H9 (cell line): ENCODE data around the gene GINM1. TPM values are rescaled to one million over a fixed set of nuclear protein-coding genes. Genes with fewer than 3 reads are reported as not detected.

ENCODE experiments used
- DNase-seq: peaks from one replicate; pipeline ENCODE4 v3.0.0-alpha.2; 2017
- H2AFZ ChIP-seq: one replicate; pipeline ENCODE4 v1.6.1; 2013; ENCODE audit warnings: mild to moderate bottlenecking, low read length, control low read depth, moderate library complexity
- H2AK5ac ChIP-seq: 2 replicates; pipeline ENCODE4 v1.6.1; 2013; ENCODE audit warnings: low read length, control low read depth, mixed read lengths; ENCODE audit not compliant: insufficient read length
- H2BK120ac ChIP-seq: one replicate; pipeline ENCODE4 v1.6.1; 2013; ENCODE audit warnings: low read depth, mild to moderate bottlenecking, low read length, control low read depth, inconsistent platforms; ENCODE audit not compliant: poor library complexity, severe bottlenecking
- H2BK12ac ChIP-seq: 2 replicates; pipeline ENCODE4 v1.6.1; 2013; ENCODE audit warnings: low read length, control low read depth, mixed read lengths, low read depth; ENCODE audit not compliant: insufficient read length
- H2BK15ac ChIP-seq: 2 replicates; pipeline ENCODE4 v1.6.1; 2013; ENCODE audit warnings: low read depth, low read length, control low read depth
- H2BK20ac ChIP-seq: one replicate; pipeline ENCODE4 v1.6.1; 2013; ENCODE audit warnings: low read depth, mild to moderate bottlenecking, low read length, control low read depth, inconsistent platforms; ENCODE audit not compliant: poor library complexity, severe bottlenecking
- H2BK5ac ChIP-seq: 2 replicates; pipeline ENCODE4 v1.6.1; 2013; ENCODE audit warnings: low read length, control low read depth, mixed read lengths; ENCODE audit not compliant: insufficient read length
- H3K14ac ChIP-seq: 2 replicates; pipeline ENCODE4 v1.6.1; 2013; ENCODE audit warnings: low read length, control low read depth; ENCODE audit not compliant: insufficient read depth
- H3K18ac ChIP-seq: 2 replicates; pipeline ENCODE4 v1.6.1; 2013; ENCODE audit warnings: low read depth, mild to moderate bottlenecking, mixed read lengths, low read length, control low read depth; ENCODE audit not compliant: insufficient read length
- H3K23ac ChIP-seq: 2 replicates; pipeline ENCODE4 v1.6.1; 2013; ENCODE audit warnings: low read length, control low read depth, mixed read lengths, low read depth; ENCODE audit not compliant: insufficient read length
- H3K23me2 ChIP-seq: 2 replicates; pipeline ENCODE4 v1.6.1; 2013; ENCODE audit warnings: low read depth, mild to moderate bottlenecking, mixed read lengths, low read length, control low read depth; ENCODE audit not compliant: insufficient read length, poor library complexity, severe bottlenecking
- H3K27ac ChIP-seq: 2 replicates; pipeline ENCODE4 v1.5.1; 2013; ENCODE audit warnings: low read length, control low read depth, mixed read lengths, low read depth; ENCODE audit not compliant: insufficient read length
- H3K27me3 ChIP-seq: 2 replicates; pipeline ENCODE4 v1.6.1; 2013; ENCODE audit warnings: low read length, control low read depth, inconsistent platforms; ENCODE audit not compliant: insufficient read depth
- H3K4ac ChIP-seq: 2 replicates; pipeline ENCODE4 v1.6.1; 2013; ENCODE audit warnings: low read depth, mild to moderate bottlenecking, control low read depth, inconsistent platforms, low read length, moderate library complexity
- H3K4me1 ChIP-seq: 2 replicates; pipeline ENCODE4 v1.6.1; 2013; ENCODE audit warnings: low read length, control low read depth, inconsistent platforms; ENCODE audit not compliant: insufficient read depth
- H3K4me2 ChIP-seq: 2 replicates; pipeline ENCODE4 v1.6.1; 2013; ENCODE audit warnings: low read length, control low read depth, mixed read lengths; ENCODE audit not compliant: insufficient read length, insufficient read depth
- H3K56ac ChIP-seq: 2 replicates; pipeline ENCODE4 v1.6.1; 2013; ENCODE audit warnings: low read depth, mild to moderate bottlenecking, mixed read lengths, low read length, control low read depth; ENCODE audit not compliant: insufficient read length
- H3K79me1 ChIP-seq: 2 replicates; pipeline ENCODE4 v1.6.1; 2013; ENCODE audit warnings: low read depth, mild to moderate bottlenecking, moderate library complexity, low read length, control low read depth, inconsistent platforms; ENCODE audit not compliant: insufficient read depth, poor library complexity, severe bottlenecking
- H3K79me2 ChIP-seq: 2 replicates; pipeline ENCODE4 v1.6.1; 2013; ENCODE audit warnings: low read length, control low read depth, inconsistent platforms; ENCODE audit not compliant: insufficient read depth
- H3K9ac ChIP-seq: 2 replicates; pipeline ENCODE4 v1.6.1; 2013; ENCODE audit warnings: low read length, control low read depth, mixed read lengths; ENCODE audit not compliant: insufficient read length; ENCODE audit errors: extremely low read depth
- H3K9me3 ChIP-seq: one replicate; pipeline ENCODE4 v1.6.1; 2013; ENCODE audit warnings: low read depth, low read length, inconsistent platforms; ENCODE audit not compliant: control insufficient read depth
- H3T11ph ChIP-seq: one replicate; pipeline ENCODE4 v1.6.1; 2013; ENCODE audit warnings: mild to moderate bottlenecking, low read length, control low read depth, inconsistent platforms
- H4K20me1 ChIP-seq: one replicate; pipeline ENCODE4 v1.6.1; 2013; ENCODE audit not compliant: control insufficient read depth, insufficient read length, insufficient read depth
- H4K5ac ChIP-seq: 2 replicates; pipeline ENCODE4 v1.6.1; 2013; ENCODE audit warnings: low read depth, mild to moderate bottlenecking, mixed read lengths, low read length, control low read depth; ENCODE audit not compliant: insufficient read length
- H4K8ac ChIP-seq: replicated peaks from 2 replicates; pipeline ENCODE4 v1.6.1; 2013; ENCODE audit warnings: low read length, control low read depth, mixed read lengths, low read depth; ENCODE audit not compliant: insufficient read length
- H4K91ac ChIP-seq: 2 replicates; pipeline ENCODE4 v1.6.1; 2013; ENCODE audit warnings: low read depth, mild to moderate bottlenecking, moderate library complexity, mixed read lengths, low read length, control low read depth; ENCODE audit not compliant: insufficient read length
- H3K27ac Mint-ChIP-seq, 3 experiments: 2 replicates in 2 of 3; 3 replicates in 1 of 3; pipeline ENCODE4 v1.8.0; 2020 to 2021; ENCODE audit warnings: mixed read lengths in 3 of 3, mild to moderate bottlenecking in 1 of 3, moderate library complexity in 1 of 3
- H3K27me3 Mint-ChIP-seq: 2 replicates; pipeline ENCODE4 v1.8.0; 2021; ENCODE audit warnings: low read depth, mild to moderate bottlenecking, moderate library complexity, mixed read lengths
- H3K36me3 Mint-ChIP-seq, 3 experiments: 2 replicates in 2 of 3; 3 replicates in 1 of 3; pipeline ENCODE4 v1.8.0; 2020 to 2021; ENCODE audit warnings: low read depth in 3 of 3, mixed read lengths in 3 of 3; ENCODE audit not compliant: insufficient read depth in 1 of 3
- H3K4me1 Mint-ChIP-seq, 2 experiments: 2 replicates each; pipeline ENCODE4 v1.8.0; 2020; ENCODE audit warnings: mixed read lengths in 2 of 2
- H3K4me3 Mint-ChIP-seq, 2 experiments: 2 replicates in 1 of 2; 3 replicates in 1 of 2; pipeline ENCODE4 v1.8.0; 2020 to 2021; ENCODE audit warnings: mild to moderate bottlenecking in 2 of 2, mixed read lengths in 2 of 2, moderate library complexity in 1 of 2
- H3K9me3 Mint-ChIP-seq, 2 experiments: 2 replicates in 1 of 2; 3 replicates in 1 of 2; pipeline ENCODE4 v1.8.0; 2020; ENCODE audit warnings: mild to moderate bottlenecking in 2 of 2, mixed read lengths in 2 of 2, moderate library complexity in 1 of 2
- CTCF ChIP-seq: fragments of 200-600 bp; sonication (generic); conservative IDR thresholded peaks from 3 replicates; pipeline ENCODE4 v1.8.0; 2021; ENCODE audit warnings: antibody characterized with exemption, mild to moderate bottlenecking
- WGBS: extraction: QIAGEN DNeasy Blood & Tissue Kit; methylation state at CpG from one replicate; pipeline ENCODE4 v1.1.7; 2013; ENCODE audit warnings: missing lambda C conversion rate, low lambda C conversion rate, mixed read lengths; ENCODE audit not compliant: insufficient read length; ENCODE audit errors: extremely low coverage; 5-methylcytosine and 5-hydroxymethylcytosine counted together
- total RNA-seq: library from RNA; stranded (reverse); gene quantifications from 2 replicates; pipeline ENCODE4 v1.2.1, GENCODE V29; 2021

GINM1 gene
- total RNA-seq, 1 experiment from 2014 or later: 24.5 TPM

DNA sequence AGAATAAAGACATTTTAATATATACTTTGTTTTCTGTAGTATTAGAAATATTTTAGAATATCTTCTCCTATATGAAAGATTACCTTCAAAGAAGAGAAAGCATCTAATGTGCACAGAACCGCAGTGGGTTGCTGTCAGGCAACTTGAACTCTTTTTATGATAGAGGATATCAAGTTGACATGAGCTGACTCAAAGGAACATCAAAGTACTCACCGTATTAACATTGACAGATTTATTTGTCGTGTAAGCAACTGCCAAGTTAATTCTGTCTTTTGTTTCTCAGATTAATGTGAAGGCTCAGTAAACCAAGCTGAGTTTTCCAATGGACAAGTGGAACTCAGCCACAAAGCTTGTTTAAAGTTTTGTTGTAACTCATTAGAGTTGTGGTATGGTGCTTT lies 2.2 kb upstream of the GINM1 start:
- Histone ChIP-seq H2AFZ (no peak overlapping the region), H2BK5ac (no peak overlapping the region), H3K4ac (no peak overlapping the region), H3K9me3 (no peaks in the 10 kb centered on the region), H3K27ac (no peak overlapping the region), H4K91ac (no peak overlapping the region), H3K79me1 (peaks cover 2% of the 10 kb centered on the region), H2BK12ac (no peak overlapping the region), H3K23me2 (peaks cover 4% of the 10 kb centered on the region), H3K23ac (no peak overlapping the region), H2AK5ac (no peak overlapping the region), H3K27me3 (no peaks in the 10 kb centered on the region), H4K20me1 (no peaks in the 10 kb centered on the region), H3K4me1 (no peaks in the 10 kb centered on the region), H4K8ac (no peak overlapping the region), H3K56ac (no peak overlapping the region), H4K5ac (no peak overlapping the region), H3K14ac (no peak overlapping the region), H3T11ph (no peak overlapping the region), H2BK120ac (no peak overlapping the region), H3K4me2 (no peak overlapping the region), H3K79me2 (peaks cover 5% of the 10 kb centered on the region; the same call in 1 of the 2 replicates), H3K9ac (no peak overlapping the region), H2BK20ac (no peak overlapping the region), H2BK15ac (no peak overlapping the region), H3K18ac (no peak overlapping the region)
- no peak for DNase-seq
- Mint-ChIP-seq H3K4me3 (no peak overlapping the region), H3K27me3 (peaks cover 4% of the 10 kb centered on the region), H3K4me1 (peaks cover 11 to 13% of the 10 kb centered on the region in 2 experiments), H3K9me3 (no peaks in the 10 kb centered on the region; a peak in 1 of 5 replicates), H3K27ac (no peak overlapping the region), H3K36me3 (no peaks in the 10 kb centered on the region; a peak in 1 of 7 replicates)
- no peak for TF ChIP-seq CTCF
- no CpG with 5 or more reads among the region's 3 CpGs for WGBS
